GM23338 (cell line): ENCODE results near the gene EIF4G3. TPM values are rescaled to one million over a fixed set of nuclear protein-coding genes. Genes with fewer than 3 reads are reported as not detected.

Source experiments
- ATAC-seq: fragments of 200-7000 bp; cut with Tn5 transposase; 3 replicates; pipeline ENCODE4 v1.9.1; 2020
- DNase-seq: peaks from one replicate; pipeline ENCODE4 v3.0.0-alpha.2; 2015; ENCODE audit warnings: low spot score
- H2AFZ ChIP-seq: fragments of 200-600 bp; sonication (generic); 2 replicates; pipeline ENCODE4 v1.8.0; 2016; ENCODE audit warnings: antibody characterized with exemption, mild to moderate bottlenecking, moderate library complexity
- H3F3A ChIP-seq: fragments of 200-600 bp; sonication (generic); replicated peaks from 2 replicates; pipeline ENCODE4 v1.8.0; 2017; ENCODE audit warnings: antibody characterized with exemption, mixed run types, low read depth
- H3K27ac ChIP-seq: fragments of 200-600 bp; sonication (generic); 2 replicates; pipeline ENCODE4 v1.6.1; 2016; ENCODE audit warnings: low read depth
- H3K27me3 ChIP-seq: fragments of 200-600 bp; sonication (generic); 2 replicates; pipeline ENCODE4 v1.8.0; 2016; ENCODE audit warnings: mild to moderate bottlenecking, mixed run types, moderate library complexity; ENCODE audit not compliant: insufficient read depth
- H3K36me3 ChIP-seq: fragments of 200-600 bp; sonication (generic); 2 replicates; pipeline ENCODE4 v1.8.0; 2016; ENCODE audit warnings: mild to moderate bottlenecking; ENCODE audit not compliant: insufficient read depth
- H3K4me1 ChIP-seq: fragments of 200-600 bp; sonication (generic); 2 replicates; pipeline ENCODE4 v1.8.0; 2016; ENCODE audit warnings: mild to moderate bottlenecking, moderate library complexity; ENCODE audit not compliant: insufficient read depth
- H3K4me2 ChIP-seq: fragments of 200-600 bp; sonication (generic); 2 replicates; pipeline ENCODE4 v1.7.1; 2017; ENCODE audit warnings: mixed run types
- H3K4me3 ChIP-seq: fragments of 200-600 bp; sonication (generic); 2 replicates; pipeline ENCODE4 v1.6.1; 2016; ENCODE audit warnings: mixed run types
- H3K79me2 ChIP-seq: fragments of 200-600 bp; sonication (generic); replicated peaks from 2 replicates; pipeline ENCODE4 v1.8.0; 2017; ENCODE audit warnings: mild to moderate bottlenecking; ENCODE audit not compliant: insufficient read depth
- H3K9me2 ChIP-seq: fragments of 200-600 bp; sonication (generic); 2 replicates; pipeline ENCODE4 v1.8.0; 2017; ENCODE audit not compliant: insufficient read depth
- H4K20me1 ChIP-seq: fragments of 200-600 bp; sonication (generic); replicated peaks from 2 replicates; pipeline ENCODE4 v1.8.0; 2017; ENCODE audit warnings: mild to moderate bottlenecking; ENCODE audit not compliant: insufficient read depth
- H3K27ac Mint-ChIP-seq: 2 replicates; pipeline ENCODE4 v1.8.0; 2020; ENCODE audit warnings: inconsistent platforms, mild to moderate bottlenecking, moderate library complexity, mixed read lengths
- H3K27me3 Mint-ChIP-seq: 3 replicates; pipeline ENCODE4 v1.8.0; 2022; ENCODE audit warnings: low read depth, mild to moderate bottlenecking, moderate library complexity, mixed read lengths, inconsistent platforms; ENCODE audit not compliant: insufficient read depth, poor library complexity
- H3K36me3 Mint-ChIP-seq: 3 replicates; pipeline ENCODE4 v1.8.0; 2021; ENCODE audit warnings: low read depth, mild to moderate bottlenecking, inconsistent platforms, moderate library complexity, mixed read lengths
- H3K4me1 Mint-ChIP-seq: 3 replicates; pipeline ENCODE4 v1.8.0; 2020; ENCODE audit warnings: mild to moderate bottlenecking, inconsistent platforms, mixed read lengths
- H3K4me3 Mint-ChIP-seq: 3 replicates; pipeline ENCODE4 v1.8.0; 2021; ENCODE audit warnings: moderate library complexity, mild to moderate bottlenecking, inconsistent platforms, mixed read lengths
- H3K9me3 Mint-ChIP-seq: 3 replicates; pipeline ENCODE4 v1.8.0; 2020; ENCODE audit warnings: moderate library complexity, mild to moderate bottlenecking, inconsistent platforms, mixed read lengths
- CREB1 ChIP-seq: fragments of 250-450 bp; sonication (Bioruptor Pico); IDR thresholded peaks from 2 replicates; pipeline ENCODE4 v1.5.0; 2020; ENCODE audit warnings: low read depth, mild to moderate bottlenecking, moderate library complexity
- EZH2 ChIP-seq: fragments of 200-600 bp; sonication (generic); IDR thresholded peaks from one replicate; pipeline ENCODE4 v1.8.0; 2017; ENCODE audit warnings: antibody characterized with exemption, mild to moderate bottlenecking, low read depth; ENCODE audit not compliant: unreplicated experiment
- EZH2phosphoT487 ChIP-seq: fragments of 200-600 bp; sonication (generic); IDR thresholded peaks from one replicate; pipeline ENCODE4 v1.8.1; 2018; ENCODE audit warnings: antibody characterized with exemption; ENCODE audit not compliant: unreplicated experiment
- JUNB ChIP-seq: IDR thresholded peaks from one replicate; pipeline ENCODE4 v1.6.1; 2016; ENCODE audit warnings: antibody characterized with exemption; ENCODE audit not compliant: unreplicated experiment
- NANOG ChIP-seq: IDR thresholded peaks from 2 replicates; pipeline ENCODE4 v1.6.1; 2016; ENCODE audit warnings: antibody characterized with exemption, borderline replicate concordance
- POLR2AphosphoS5 ChIP-seq: IDR thresholded peaks from 2 replicates; pipeline ENCODE4 v1.6.1; 2016; ENCODE audit warnings: antibody characterized with exemption, low read depth
- STAT1 ChIP-seq: IDR thresholded peaks from one replicate; pipeline ENCODE4 v1.6.1; 2016; ENCODE audit warnings: antibody characterized with exemption; ENCODE audit not compliant: unreplicated experiment
- ZNF114 ChIP-seq: fragments of 250-450 bp; sonication (Bioruptor Pico); IDR thresholded peaks from 2 replicates; pipeline ENCODE4 v1.5.0; 2020; ENCODE audit warnings: mild to moderate bottlenecking, moderate library complexity
- ZNF331 ChIP-seq: fragments of 250-450 bp; sonication (Bioruptor Pico); IDR thresholded peaks from 2 replicates; pipeline ENCODE4 v1.5.0; 2020; ENCODE audit warnings: low read depth, mild to moderate bottlenecking, moderate library complexity
- polyA plus RNA-seq: library from polyadenylated mRNA; unstranded; fragments of >200 nt; fragmentation: Nextera tagmentation; extraction: Ambion mirVana; gene quantifications from 2 replicates; pipeline ENCODE4 v1.2.1, GENCODE V29; 2016
- total RNA-seq: library from RNA; depleted of rRNA; stranded (reverse); fragments of >200 nt; shearing (Covaris generic); gene quantifications from 2 replicates; pipeline ENCODE4 v1.2.3, GENCODE V29; 2014
- TF ChIP-seq, protein P1 (sequence below), 2 experiments: fragments of 200-600 bp in 1 of 2; sonication (generic) in 1 of 2; conservative IDR thresholded peaks; 2 replicates each; pipeline versions ENCODE4 v1.5.1 to v1.6.1; 2016 to 2017; ENCODE audit warnings: antibody characterized with exemption in 2 of 2, low read depth in 2 of 2, mild to moderate bottlenecking in 2 of 2, moderate library complexity in 1 of 2
- TF ChIP-seq, protein P2 (sequence below): IDR thresholded peaks from 2 replicates; pipeline ENCODE4 v1.6.1; 2016; ENCODE audit warnings: antibody characterized with exemption
- TF ChIP-seq, protein P3 (sequence below): fragments of 250-450 bp; sonication (Bioruptor Pico); IDR thresholded peaks from 2 replicates; pipeline ENCODE4 v1.5.0; 2020; ENCODE audit warnings: mild to moderate bottlenecking, moderate library complexity
- TF ChIP-seq, protein P4 (sequence below): IDR thresholded peaks from one replicate; pipeline ENCODE4 v1.6.1; 2018; ENCODE audit warnings: antibody characterized with exemption; ENCODE audit not compliant: unreplicated experiment

Gene EIF4G3
- total and polyA plus RNA-seq, 2 experiments from 2014 or later, result 37.9 to 68.1 TPM

DNA sequence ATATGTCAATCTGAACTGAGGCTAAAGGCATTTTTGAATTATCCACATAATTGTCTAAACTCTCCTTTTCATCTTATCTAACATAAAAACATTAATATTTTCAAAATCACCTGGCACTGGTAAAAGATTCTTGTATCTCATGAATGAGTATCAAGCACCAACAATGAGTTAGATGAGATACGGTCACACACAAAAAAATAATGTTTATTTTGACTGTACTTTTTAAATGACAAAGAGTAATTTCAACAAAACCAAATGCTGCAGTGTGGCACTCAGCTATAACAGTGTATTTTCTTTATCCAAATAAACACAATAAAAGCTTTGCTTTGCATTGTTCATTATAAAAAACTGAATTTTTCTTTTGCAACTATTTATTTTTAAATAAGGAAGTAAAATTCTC, 59.5 kb downstream of the EIF4G3 start:
- peaks cover 7% of the 10 kb centered on the region; the same call in 2 of the 3 replicates for H3K4me1 Mint-ChIP-seq
- Histone ChIP-seq H3K9me2 (no peaks in the 10 kb centered on the region), H3K27me3 (no peaks in the 10 kb centered on the region), H2AFZ (no peak overlapping the region), H3F3A (no peaks in the 10 kb centered on the region), H3K4me2 (no peak overlapping the region), H3K79me2 (peaks cover 80% of the 10 kb centered on the region), H3K4me1 (no peaks in the 10 kb centered on the region), H3K36me3 (no peaks in the 10 kb centered on the region), H4K20me1 (peaks cover 19% of the 10 kb centered on the region), H3K4me3 (no peak overlapping the region), H3K27ac (no peak overlapping the region)
- H3K36me3 Mint-ChIP-seq, result peaks cover 5% of the 10 kb centered on the region; the same call in 2 of the 3 replicates
- no peak for TF ChIP-seq POLR2AphosphoS5
- no peak for TF ChIP-seq ZNF114
- no peak for TF ChIP-seq STAT1
- no peak for TF ChIP-seq NANOG
- TF ChIP-seq CREB1, result no peak
- TF ChIP-seq, protein P1, sequence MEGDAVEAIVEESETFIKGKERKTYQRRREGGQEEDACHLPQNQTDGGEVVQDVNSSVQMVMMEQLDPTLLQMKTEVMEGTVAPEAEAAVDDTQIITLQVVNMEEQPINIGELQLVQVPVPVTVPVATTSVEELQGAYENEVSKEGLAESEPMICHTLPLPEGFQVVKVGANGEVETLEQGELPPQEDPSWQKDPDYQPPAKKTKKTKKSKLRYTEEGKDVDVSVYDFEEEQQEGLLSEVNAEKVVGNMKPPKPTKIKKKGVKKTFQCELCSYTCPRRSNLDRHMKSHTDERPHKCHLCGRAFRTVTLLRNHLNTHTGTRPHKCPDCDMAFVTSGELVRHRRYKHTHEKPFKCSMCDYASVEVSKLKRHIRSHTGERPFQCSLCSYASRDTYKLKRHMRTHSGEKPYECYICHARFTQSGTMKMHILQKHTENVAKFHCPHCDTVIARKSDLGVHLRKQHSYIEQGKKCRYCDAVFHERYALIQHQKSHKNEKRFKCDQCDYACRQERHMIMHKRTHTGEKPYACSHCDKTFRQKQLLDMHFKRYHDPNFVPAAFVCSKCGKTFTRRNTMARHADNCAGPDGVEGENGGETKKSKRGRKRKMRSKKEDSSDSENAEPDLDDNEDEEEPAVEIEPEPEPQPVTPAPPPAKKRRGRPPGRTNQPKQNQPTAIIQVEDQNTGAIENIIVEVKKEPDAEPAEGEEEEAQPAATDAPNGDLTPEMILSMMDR (conservative IDR thresholded peaks at IDR 0.05; ENCODE audit: low read depth in 2 of 2), result no peak
- TF ChIP-seq, protein P2, sequence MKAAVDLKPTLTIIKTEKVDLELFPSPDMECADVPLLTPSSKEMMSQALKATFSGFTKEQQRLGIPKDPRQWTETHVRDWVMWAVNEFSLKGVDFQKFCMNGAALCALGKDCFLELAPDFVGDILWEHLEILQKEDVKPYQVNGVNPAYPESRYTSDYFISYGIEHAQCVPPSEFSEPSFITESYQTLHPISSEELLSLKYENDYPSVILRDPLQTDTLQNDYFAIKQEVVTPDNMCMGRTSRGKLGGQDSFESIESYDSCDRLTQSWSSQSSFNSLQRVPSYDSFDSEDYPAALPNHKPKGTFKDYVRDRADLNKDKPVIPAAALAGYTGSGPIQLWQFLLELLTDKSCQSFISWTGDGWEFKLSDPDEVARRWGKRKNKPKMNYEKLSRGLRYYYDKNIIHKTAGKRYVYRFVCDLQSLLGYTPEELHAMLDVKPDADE, result no peak
- no peak for TF ChIP-seq EZH2
- TF ChIP-seq, protein P3, sequence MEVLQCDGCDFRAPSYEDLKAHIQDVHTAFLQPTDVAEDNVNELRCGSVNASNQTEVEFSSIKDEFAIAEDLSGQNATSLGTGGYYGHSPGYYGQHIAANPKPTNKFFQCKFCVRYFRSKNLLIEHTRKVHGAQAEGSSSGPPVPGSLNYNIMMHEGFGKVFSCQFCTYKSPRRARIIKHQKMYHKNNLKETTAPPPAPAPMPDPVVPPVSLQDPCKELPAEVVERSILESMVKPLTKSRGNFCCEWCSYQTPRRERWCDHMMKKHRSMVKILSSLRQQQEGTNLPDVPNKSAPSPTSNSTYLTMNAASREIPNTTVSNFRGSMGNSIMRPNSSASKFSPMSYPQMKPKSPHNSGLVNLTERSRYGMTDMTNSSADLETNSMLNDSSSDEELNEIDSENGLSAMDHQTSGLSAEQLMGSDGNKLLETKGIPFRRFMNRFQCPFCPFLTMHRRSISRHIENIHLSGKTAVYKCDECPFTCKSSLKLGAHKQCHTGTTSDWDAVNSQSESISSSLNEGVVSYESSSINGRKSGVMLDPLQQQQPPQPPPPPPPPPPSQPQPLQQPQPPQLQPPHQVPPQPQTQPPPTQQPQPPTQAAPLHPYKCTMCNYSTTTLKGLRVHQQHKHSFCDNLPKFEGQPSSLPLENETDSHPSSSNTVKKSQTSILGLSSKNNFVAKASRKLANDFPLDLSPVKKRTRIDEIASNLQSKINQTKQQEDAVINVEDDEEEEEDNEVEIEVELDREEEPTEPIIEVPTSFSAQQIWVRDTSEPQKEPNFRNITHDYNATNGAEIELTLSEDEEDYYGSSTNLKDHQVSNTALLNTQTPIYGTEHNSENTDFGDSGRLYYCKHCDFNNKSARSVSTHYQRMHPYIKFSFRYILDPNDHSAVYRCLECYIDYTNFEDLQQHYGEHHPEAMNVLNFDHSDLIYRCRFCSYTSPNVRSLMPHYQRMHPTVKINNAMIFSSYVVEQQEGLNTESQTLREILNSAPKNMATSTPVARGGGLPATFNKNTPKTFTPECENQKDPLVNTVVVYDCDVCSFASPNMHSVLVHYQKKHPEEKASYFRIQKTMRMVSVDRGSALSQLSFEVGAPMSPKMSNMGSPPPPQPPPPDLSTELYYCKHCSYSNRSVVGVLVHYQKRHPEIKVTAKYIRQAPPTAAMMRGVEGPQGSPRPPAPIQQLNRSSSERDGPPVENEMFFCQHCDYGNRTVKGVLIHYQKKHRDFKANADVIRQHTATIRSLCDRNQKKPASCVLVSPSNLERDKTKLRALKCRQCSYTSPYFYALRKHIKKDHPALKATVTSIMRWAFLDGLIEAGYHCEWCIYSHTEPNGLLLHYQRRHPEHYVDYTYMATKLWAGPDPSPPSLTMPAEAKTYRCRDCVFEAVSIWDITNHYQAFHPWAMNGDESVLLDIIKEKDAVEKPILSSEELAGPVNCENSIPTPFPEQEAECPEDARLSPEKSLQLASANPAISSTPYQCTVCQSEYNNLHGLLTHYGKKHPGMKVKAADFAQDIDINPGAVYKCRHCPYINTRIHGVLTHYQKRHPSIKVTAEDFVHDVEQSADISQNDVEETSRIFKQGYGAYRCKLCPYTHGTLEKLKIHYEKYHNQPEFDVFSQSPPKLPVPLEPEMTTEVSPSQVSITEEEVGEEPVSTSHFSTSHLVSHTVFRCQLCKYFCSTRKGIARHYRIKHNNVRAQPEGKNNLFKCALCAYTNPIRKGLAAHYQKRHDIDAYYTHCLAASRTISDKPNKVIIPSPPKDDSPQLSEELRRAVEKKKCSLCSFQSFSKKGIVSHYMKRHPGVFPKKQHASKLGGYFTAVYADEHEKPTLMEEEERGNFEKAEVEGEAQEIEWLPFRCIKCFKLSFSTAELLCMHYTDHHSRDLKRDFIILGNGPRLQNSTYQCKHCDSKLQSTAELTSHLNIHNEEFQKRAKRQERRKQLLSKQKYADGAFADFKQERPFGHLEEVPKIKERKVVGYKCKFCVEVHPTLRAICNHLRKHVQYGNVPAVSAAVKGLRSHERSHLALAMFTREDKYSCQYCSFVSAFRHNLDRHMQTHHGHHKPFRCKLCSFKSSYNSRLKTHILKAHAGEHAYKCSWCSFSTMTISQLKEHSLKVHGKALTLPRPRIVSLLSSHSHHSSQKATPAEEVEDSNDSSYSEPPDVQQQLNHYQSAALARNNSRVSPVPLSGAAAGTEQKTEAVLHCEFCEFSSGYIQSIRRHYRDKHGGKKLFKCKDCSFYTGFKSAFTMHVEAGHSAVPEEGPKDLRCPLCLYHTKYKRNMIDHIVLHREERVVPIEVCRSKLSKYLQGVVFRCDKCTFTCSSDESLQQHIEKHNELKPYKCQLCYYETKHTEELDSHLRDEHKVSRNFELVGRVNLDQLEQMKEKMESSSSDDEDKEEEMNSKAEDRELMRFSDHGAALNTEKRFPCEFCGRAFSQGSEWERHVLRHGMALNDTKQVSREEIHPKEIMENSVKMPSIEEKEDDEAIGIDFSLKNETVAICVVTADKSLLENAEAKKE (CRISPR knock-in tag), result no peak
- no peak for TF ChIP-seq ZNF331 (CRISPR knock-in tag)
- TF ChIP-seq, protein P4, sequence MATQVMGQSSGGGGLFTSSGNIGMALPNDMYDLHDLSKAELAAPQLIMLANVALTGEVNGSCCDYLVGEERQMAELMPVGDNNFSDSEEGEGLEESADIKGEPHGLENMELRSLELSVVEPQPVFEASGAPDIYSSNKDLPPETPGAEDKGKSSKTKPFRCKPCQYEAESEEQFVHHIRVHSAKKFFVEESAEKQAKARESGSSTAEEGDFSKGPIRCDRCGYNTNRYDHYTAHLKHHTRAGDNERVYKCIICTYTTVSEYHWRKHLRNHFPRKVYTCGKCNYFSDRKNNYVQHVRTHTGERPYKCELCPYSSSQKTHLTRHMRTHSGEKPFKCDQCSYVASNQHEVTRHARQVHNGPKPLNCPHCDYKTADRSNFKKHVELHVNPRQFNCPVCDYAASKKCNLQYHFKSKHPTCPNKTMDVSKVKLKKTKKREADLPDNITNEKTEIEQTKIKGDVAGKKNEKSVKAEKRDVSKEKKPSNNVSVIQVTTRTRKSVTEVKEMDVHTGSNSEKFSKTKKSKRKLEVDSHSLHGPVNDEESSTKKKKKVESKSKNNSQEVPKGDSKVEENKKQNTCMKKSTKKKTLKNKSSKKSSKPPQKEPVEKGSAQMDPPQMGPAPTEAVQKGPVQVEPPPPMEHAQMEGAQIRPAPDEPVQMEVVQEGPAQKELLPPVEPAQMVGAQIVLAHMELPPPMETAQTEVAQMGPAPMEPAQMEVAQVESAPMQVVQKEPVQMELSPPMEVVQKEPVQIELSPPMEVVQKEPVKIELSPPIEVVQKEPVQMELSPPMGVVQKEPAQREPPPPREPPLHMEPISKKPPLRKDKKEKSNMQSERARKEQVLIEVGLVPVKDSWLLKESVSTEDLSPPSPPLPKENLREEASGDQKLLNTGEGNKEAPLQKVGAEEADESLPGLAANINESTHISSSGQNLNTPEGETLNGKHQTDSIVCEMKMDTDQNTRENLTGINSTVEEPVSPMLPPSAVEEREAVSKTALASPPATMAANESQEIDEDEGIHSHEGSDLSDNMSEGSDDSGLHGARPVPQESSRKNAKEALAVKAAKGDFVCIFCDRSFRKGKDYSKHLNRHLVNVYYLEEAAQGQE, result no peak
- TF ChIP-seq EZH2phosphoT487, result no peak
- no peak for TF ChIP-seq JUNB
- DNase-seq (no peak), ATAC-seq (no peak)
- no peaks in the 10 kb centered on the region for H3K9me3 Mint-ChIP-seq
- H3K27ac Mint-ChIP-seq, result no peak overlapping the region
- no peak overlapping the region for H3K4me3 Mint-ChIP-seq
- H3K27me3 Mint-ChIP-seq, result peaks cover 2% of the 10 kb centered on the region
